ENCODE data around the gene ACBD6.

Gene ACBD6

GRCh38 chr1:180489313-180489712 lies 13.1 kb downstream of the ACBD6 start:
- no peaks in the 10 kb centered on the region for H3K79me2 ChIP-seq (ENCODE audit: insufficient read depth, low read depth)
- no peak overlapping the region for H3K27ac ChIP-seq
- no peaks in the 10 kb centered on the region for H3K27me3 ChIP-seq (ENCODE audit: insufficient read depth, low read depth)
- no peak overlapping the region for H2AFZ ChIP-seq (ENCODE audit: low read depth)
- no peaks in the 10 kb centered on the region for H3K36me3 ChIP-seq (ENCODE audit: insufficient read depth)
- H4K20me1 ChIP-seq (ENCODE audit: insufficient read depth), result no peaks in the 10 kb centered on the region
- H3K9ac ChIP-seq, result no peak overlapping the region
- H3K4me3 ChIP-seq (IDR thresholded peaks at IDR 0.05; ENCODE audit: insufficient read depth, low read depth, low read length), result no peak overlapping the region
- no peak for TF ChIP-seq CTCF (conservative IDR thresholded peaks at IDR 0.05; ENCODE audit: low read depth, low read length)
- no peaks in the 10 kb centered on the region for H3K4me1 ChIP-seq (ENCODE audit: low read depth, poor library complexity, severe bottlenecking)
- no peak overlapping the region for H3K4me2 ChIP-seq

- Histone ChIP-seq H3K79me2 (ENCODE audit: insufficient read depth, low read depth) (no peaks in the 10 kb centered on the region), H3K9ac (no peak overlapping the region), H4K20me1 (ENCODE audit: insufficient read depth) (no peaks in the 10 kb centered on the region), H3K4me2 (no peak overlapping the region), H3K27me3 (ENCODE audit: insufficient read depth, low read depth) (no peaks in the 10 kb centered on the region), H3K36me3 (ENCODE audit: insufficient read depth) (no peaks in the 10 kb centered on the region), H3K27ac (no peak overlapping the region), H3K4me1 (ENCODE audit: low read depth, poor library complexity, severe bottlenecking) (no peaks in the 10 kb centered on the region), H2AFZ (ENCODE audit: low read depth) (no peak overlapping the region), H3K4me3 (IDR thresholded peaks at IDR 0.05; ENCODE audit: insufficient read depth, low read depth, low read length) (no peak overlapping the region)
- no peak for TF ChIP-seq CTCF (conservative IDR thresholded peaks at IDR 0.05; ENCODE audit: low read depth, low read length)
Observed at GRCh38 chr1:180488661-180489060, 13.7 kb downstream of the ACBD6 start.

DNA sequence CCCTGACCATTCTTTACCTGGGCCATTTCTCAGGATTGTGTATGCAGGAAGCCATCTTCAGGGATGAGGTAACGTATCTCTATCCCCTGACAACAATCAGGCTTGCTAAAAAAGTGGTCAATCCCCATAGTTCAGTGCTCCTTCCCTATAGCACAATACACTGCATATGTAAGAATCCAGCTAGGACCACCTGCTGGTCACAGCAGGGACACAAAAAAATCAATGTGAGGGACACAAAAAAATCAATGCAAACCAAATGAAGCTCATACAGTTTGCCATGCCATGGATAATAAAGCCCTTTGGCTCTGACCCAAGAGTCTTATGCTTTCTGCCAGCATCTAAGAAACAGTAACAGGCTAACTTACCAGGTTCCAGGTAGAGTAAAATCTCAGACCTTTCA lies 16.3 kb downstream of the ACBD6 start:
- H3K79me2 ChIP-seq (ENCODE audit: insufficient read depth, low read depth), result no peaks in the 10 kb centered on the region
- H3K36me3 ChIP-seq (ENCODE audit: insufficient read depth), result no peaks in the 10 kb centered on the region
- H3K4me2 ChIP-seq, result no peak overlapping the region

GRCh38 chr1:180484490-180484889 lies 17.9 kb downstream of the ACBD6 start:
- H3K9ac ChIP-seq, result no peak overlapping the region
- no peak overlapping the region for H3K4me3 ChIP-seq (IDR thresholded peaks at IDR 0.05; ENCODE audit: insufficient read depth, low read depth, low read length)
- peaks cover 10% of the 10 kb centered on the region for H3K4me1 ChIP-seq (ENCODE audit: low read depth, poor library complexity, severe bottlenecking)
- no peak overlapping the region for H3K27ac ChIP-seq
- H3K79me2 ChIP-seq (ENCODE audit: insufficient read depth, low read depth), result no peaks in the 10 kb centered on the region
- H2AFZ ChIP-seq (ENCODE audit: low read depth), result no peak overlapping the region
- no peak overlapping the region for H3K4me2 ChIP-seq
- H3K27me3 ChIP-seq (ENCODE audit: insufficient read depth, low read depth), result no peaks in the 10 kb centered on the region
- no peak for TF ChIP-seq CTCF (conservative IDR thresholded peaks at IDR 0.05; ENCODE audit: low read depth, low read length)
- no peaks in the 10 kb centered on the region for H4K20me1 ChIP-seq (ENCODE audit: insufficient read depth)
- no peaks in the 10 kb centered on the region for H3K36me3 ChIP-seq (ENCODE audit: insufficient read depth)

More for the DNA sequence above, 16.3 kb downstream of the ACBD6 start:
- Histone ChIP-seq H3K4me3 (IDR thresholded peaks at IDR 0.05; ENCODE audit: insufficient read depth, low read depth, low read length) (no peak overlapping the region), H3K4me1 (ENCODE audit: low read depth, poor library complexity, severe bottlenecking) (peaks cover 10% of the 10 kb centered on the region), H3K27ac (no peak overlapping the region), H2AFZ (ENCODE audit: low read depth) (no peak overlapping the region), H3K9ac (no peak overlapping the region), H4K20me1 (ENCODE audit: insufficient read depth) (no peaks in the 10 kb centered on the region), H3K27me3 (ENCODE audit: insufficient read depth, low read depth) (no peaks in the 10 kb centered on the region)
- 0 out of 2 replicates have a peak, but pooled peaks have one; percentile 31 for TF ChIP-seq CTCF (conservative IDR thresholded peaks at IDR 0.05; ENCODE audit: low read depth, low read length)
